GM21825 (cell line): ENCODE data around the gene ART1.
"Not testable (repeated sequence)": the region's sequence is repeated elsewhere in the genome, so short reads cannot be mapped to it uniquely, and the experiment has no call there.

ENCODE experiments used
- ATAC-seq: cut with Tn5 transposase; IDR thresholded peaks from one replicate; pipeline ENCODE4 v1.9.1; 2021; ENCODE audit warnings: mild to moderate bottlenecking, moderate library complexity; ENCODE audit not compliant: unreplicated experiment

Gene ART1

DNA sequence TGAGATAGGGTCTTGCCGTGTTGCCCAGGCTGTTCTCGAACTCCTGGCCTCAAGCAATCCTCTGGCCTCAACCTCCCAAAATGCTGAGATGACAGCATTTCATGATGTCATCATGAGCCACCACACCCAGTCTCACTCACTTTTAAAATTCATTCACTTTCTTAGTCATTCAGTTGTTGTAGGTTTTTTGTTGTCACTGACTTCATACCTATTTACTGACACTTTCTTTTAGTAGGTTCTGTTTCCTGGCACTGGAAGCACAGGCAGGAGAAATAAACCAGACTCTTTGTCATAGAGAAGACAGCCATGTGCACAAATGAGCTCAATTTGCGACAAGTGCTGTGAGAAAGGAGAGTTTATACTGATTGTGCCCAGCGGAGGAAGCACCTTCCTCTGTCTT lies 13.6 kb upstream of the ART1 start:
- no peak for ATAC-seq

DNA sequence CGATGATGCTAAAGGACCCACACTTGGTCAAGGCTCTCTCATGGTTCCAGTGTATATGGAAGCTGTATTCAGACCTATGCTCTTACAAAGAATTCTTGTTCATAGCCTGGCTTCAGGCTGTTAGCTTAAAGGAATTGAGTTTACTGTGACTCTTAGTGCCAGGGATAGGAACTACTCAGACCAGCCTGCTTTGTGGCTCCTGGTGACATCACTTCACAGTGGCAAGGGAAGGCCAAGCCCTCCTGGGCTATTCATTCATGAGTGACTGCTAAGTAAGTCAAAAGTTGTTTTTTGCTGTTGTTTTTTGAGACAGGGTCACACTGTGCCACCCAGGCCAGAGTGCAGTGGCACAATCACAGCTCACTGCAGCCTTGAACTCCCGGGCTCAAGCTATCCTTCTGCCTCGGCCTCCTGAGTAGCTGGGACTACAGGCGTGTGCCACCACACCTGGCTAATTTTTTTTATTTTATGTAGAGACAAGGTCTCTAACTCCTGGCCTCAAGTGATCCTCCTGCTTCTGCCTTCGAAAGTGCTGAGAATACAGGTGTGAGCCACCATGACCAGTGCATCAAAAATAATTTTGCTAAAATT lies 12.8 kb upstream of the ART1 start:
- no peak for ATAC-seq

DNA sequence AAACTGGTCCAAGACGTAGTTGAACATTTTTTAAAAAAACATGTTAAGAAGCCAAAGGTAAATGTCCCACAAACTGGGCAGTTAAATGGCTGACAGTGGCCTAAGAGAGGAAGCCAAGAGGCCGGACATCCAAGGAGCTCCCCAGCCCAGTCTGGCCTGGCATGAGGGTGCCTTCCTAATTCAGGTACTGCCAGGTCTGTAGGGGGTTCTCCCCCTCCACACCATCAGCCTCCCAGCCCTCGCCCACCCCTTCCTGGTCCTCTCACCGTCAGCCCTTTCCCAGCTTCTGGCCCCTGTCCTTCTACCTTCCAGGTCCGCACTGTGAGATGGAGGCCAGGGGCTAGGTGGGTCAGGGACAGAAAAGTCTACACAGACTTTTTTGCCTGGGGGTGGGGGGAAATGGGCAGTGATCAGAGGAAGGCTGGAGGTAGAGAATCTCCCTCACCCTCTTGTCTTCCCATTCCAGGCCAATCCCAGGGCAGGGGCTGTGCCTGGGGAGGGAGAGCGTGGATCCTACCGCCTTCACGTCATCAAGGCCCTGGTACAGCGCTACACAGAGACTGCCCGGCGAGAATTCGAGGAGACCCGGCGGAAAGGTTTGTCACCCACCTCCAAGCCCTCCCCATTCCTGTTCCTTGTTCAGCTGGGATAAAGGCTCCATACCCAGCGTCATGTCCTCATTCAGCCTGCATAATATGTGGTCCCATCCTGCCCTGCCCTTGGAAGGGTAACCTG lies 9.1 kb upstream of the ART1 start:
- ATAC-seq: no peak

DNA sequence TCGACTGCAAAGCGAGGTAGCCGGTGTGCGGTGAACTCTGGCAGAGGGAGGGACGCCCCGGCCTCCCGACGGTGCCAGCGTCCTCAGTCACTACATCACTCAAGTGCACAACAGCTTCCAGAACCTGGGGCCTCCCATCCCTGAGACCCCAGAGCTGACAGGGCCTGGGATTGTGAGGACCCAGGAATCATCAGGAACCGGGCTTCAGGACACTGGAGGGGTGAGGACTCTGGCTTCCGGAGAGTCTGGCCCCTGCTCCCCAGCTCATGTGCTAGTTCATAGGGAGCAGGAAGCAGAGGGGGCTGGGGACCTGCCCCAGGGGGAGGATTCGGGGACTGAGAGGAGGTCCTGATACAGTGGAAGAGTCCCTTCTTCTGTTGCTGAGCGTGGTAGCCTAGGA lies 7.7 kb upstream of the ART1 start:
- no peak for ATAC-seq

- ATAC-seq: no peak
Measured at GRCh38 chr11:3638513-3638912, 6.4 kb upstream of the ART1 start.

- ATAC-seq: no peak
Measured at GRCh38 chr11:3639841-3640240, 5.1 kb upstream of the ART1 start.

DNA sequence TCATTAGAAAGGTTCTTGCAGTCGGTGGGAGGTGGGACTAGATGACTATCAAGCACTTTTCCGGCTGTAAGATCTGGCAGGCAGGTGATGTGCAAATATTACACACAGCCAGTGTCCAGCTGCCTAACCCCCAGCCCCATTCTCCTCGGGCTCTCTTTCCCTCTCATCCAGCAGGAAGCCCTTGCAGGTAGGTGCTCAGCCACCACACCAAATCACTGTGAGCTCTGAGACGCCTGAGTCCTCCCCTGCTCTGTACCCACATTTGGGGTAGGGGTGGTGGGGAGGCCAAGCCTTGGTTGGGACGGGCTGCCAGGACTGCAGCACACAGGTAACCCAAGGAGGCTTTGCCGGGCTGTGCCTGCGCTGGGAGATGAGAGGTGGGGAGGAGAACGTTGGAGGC lies 3.7 kb upstream of the ART1 start:
- no peak for ATAC-seq

GRCh38 chr11:3641701-3642070 lies 3.2 kb upstream of the ART1 start, which contains the start of gene ART5:
ART5 (minus strand) TSS chr11:3641992; CDS start chr11:3641862, 130 bp downstream.
- ATAC-seq: no peak

- ATAC-seq: no peak
Measured at GRCh38 chr11:3642071-3642951, 2.6 kb upstream of the ART1 start.

GRCh38 chr11:3643102-3643546 lies 1.8 kb upstream of the ART1 start:
- not testable (repeated sequence) for ATAC-seq

DNA sequence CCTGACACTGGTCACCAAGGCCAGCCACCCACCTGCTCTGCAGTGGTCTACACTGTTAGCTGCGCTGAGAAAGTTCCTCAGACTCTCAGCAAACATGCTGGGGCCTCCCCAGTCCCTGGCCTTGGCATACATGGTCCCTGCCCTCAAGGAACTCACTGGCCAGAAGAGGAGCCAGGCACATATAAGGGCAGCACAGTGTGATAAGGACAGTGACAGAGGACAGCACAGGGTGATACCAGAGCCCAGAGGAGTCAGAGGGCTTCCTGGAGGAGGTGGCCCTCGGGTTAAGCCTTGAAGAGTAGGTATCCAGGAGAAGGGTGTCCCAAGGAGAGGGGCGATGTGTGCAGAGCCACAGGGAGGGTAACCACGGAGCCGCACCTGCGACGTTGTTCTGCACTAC lies 624 bp downstream of the ART1 start:
- no peak for ATAC-seq

DNA sequence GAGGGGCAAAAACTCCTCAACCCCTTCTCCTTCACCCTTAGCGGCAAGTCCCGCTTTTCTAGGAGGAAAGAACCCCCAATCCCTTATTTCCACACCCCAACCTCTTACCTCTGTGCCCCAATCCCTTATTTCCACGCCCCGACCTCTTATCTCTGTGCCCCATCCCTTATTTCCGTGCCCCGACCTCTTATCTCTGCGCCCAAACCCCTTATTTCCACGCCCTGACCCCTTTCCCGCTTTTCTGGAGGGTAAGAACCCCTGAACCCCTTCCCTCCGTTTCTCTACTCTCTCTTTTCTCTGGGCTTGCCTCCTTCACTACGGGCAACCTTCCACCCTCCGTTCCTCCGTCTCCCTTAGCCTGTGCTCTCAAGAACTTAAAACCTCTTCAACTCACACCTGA lies 3.9 kb downstream of the ART1 start:
- ATAC-seq: not testable (repeated sequence)

GRCh38 chr11:3649374-3649773 lies 4.4 kb downstream of the ART1 start:
- ATAC-seq: not testable (repeated sequence)

GRCh38 chr11:3652514-3652913 lies 7.6 kb downstream of the ART1 start:
- not testable (repeated sequence) for ATAC-seq

GRCh38 chr11:3655547-3655946 lies 10.6 kb downstream of the ART1 start:
- no peak for ATAC-seq

- ATAC-seq: not testable (repeated sequence)
Measured at GRCh38 chr11:3657331-3657730, 12.4 kb downstream of the ART1 start.

DNA sequence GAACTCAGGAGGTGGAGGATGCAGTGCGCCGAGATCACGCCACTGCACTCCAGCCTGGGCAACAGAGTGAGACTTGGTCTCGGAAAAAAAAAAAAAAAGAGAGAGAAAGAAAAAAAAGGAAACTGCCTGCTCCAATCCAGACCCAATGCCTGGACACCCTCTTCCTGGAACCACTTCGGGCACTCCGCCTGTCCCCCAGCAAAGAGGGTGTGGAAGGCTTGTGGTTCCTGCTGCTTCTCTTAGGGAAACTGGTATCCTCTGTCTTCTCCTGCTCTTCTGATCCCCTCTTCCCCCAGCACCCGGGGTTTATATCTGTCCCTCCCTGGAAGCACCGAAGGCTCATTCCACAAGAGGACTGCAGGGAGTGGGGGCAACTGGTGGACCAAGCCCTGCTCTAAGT lies 13.3 kb downstream of the ART1 start:
- ATAC-seq: no peak

- ATAC-seq: no peak
Measured at GRCh38 chr11:3659595-3660515, 14.9 kb downstream of the ART1 start.

DNA sequence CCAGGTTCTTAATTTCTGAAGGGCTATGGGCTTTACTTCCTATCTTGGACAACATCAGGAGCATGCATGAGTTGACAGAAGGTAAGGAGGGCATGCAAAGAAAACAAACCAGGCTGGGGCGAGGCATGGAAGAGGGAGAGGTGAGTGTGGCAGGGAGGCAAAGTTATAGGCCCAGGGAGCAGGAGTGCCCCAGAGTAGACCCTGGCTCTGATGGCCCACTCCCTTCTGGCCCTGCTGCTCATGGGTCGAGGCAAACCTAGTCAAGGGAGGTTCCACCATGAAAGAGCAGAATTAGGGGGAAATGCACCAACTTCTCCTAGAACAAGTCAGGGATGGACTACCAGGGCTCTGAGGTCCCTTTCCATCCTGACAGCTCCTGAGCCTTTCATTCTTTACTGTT lies 16.0 kb downstream of the ART1 start:
- no peak for ATAC-seq

GRCh38 chr11:3662856-3663255 lies 17.9 kb downstream of the ART1 start:
- no peak for ATAC-seq
